Neural progenitor cell (in vitro differentiated cells): ENCODE measurements around the gene GRIK2. TPM values are rescaled to one million over a fixed set of nuclear protein-coding genes. Genes with fewer than 3 reads are reported as not detected.
A peak's percentile ranks its signal among the peaks of the same experiment; 100 is the strongest.

Experiments
- DNase-seq: peaks from one replicate; pipeline ENCODE4 v3.0.0-alpha.2; 2016; ENCODE audit warnings: low spot score
- H2AFZ ChIP-seq: fragments of 200-600 bp; sonication (generic); replicated peaks from 2 replicates; pipeline ENCODE4 v1.6.1; 2016; ENCODE audit warnings: antibody characterized with exemption
- H3F3A ChIP-seq: fragments of 200-600 bp; sonication (generic); 2 replicates; pipeline ENCODE4 v1.6.1; 2016; ENCODE audit warnings: antibody characterized with exemption, low read depth
- H3K27ac ChIP-seq: fragments of 200-600 bp; sonication (generic); 2 replicates; pipeline ENCODE4 v1.5.1; 2016; ENCODE audit warnings: mild to moderate bottlenecking
- H3K27me3 ChIP-seq: fragments of 200-600 bp; sonication (generic); 2 replicates; pipeline ENCODE4 v1.6.1; 2016; ENCODE audit warnings: mild to moderate bottlenecking, moderate library complexity
- H3K36me3 ChIP-seq: fragments of 200-600 bp; sonication (generic); 2 replicates; pipeline ENCODE4 v1.5.1; 2016
- H3K4me1 ChIP-seq: fragments of 200-600 bp; sonication (generic); 2 replicates; pipeline ENCODE4 v1.6.1; 2016; ENCODE audit warnings: mixed run types
- H3K4me2 ChIP-seq: fragments of 200-600 bp; sonication (generic); 2 replicates; pipeline ENCODE4 v1.6.1; 2016
- H3K4me3 ChIP-seq: fragments of 200-600 bp; sonication (generic); 2 replicates; pipeline ENCODE4 v1.5.1; 2016
- H3K79me2 ChIP-seq: fragments of 200-600 bp; sonication (generic); 2 replicates; pipeline ENCODE4 v1.6.1; 2016; ENCODE audit warnings: low read depth
- H3K9ac ChIP-seq: fragments of 200-600 bp; sonication (generic); 2 replicates; pipeline ENCODE4 v1.6.1; 2016
- H3K9me3 ChIP-seq: fragments of 200-600 bp; sonication (generic); 2 replicates; pipeline ENCODE4 v1.5.1; 2016; ENCODE audit warnings: low read depth
- H4K20me1 ChIP-seq: fragments of 200-600 bp; sonication (generic); 2 replicates; pipeline ENCODE4 v1.6.1; 2016; ENCODE audit warnings: low read depth
- H3K27ac Mint-ChIP-seq: 3 replicates; pipeline ENCODE4 v1.8.0; 2021; ENCODE audit warnings: mixed read lengths
- H3K27me3 Mint-ChIP-seq: 2 replicates; pipeline ENCODE4 v1.8.0; 2022; ENCODE audit warnings: low read depth, mild to moderate bottlenecking, inconsistent platforms, moderate library complexity, mixed read lengths; ENCODE audit not compliant: insufficient read depth
- H3K36me3 Mint-ChIP-seq: 3 replicates; pipeline ENCODE4 v1.8.0; 2021; ENCODE audit warnings: mixed read lengths
- H3K4me1 Mint-ChIP-seq: 3 replicates; pipeline ENCODE4 v1.8.0; 2021; ENCODE audit warnings: mixed read lengths
- H3K4me3 Mint-ChIP-seq: 3 replicates; pipeline ENCODE4 v1.8.0; 2021; ENCODE audit warnings: mild to moderate bottlenecking, moderate library complexity, mixed read lengths
- H3K9me3 Mint-ChIP-seq: 3 replicates; pipeline ENCODE4 v1.8.0; 2020; ENCODE audit warnings: mixed read lengths
- CTCF ChIP-seq: fragments of 200-600 bp; sonication (generic); IDR thresholded peaks from 2 replicates; pipeline ENCODE4 v1.5.1; 2017; ENCODE audit warnings: antibody characterized with exemption, mild to moderate bottlenecking
- EZH2 ChIP-seq: fragments of 200-600 bp; sonication (generic); IDR thresholded peaks from 2 replicates; pipeline ENCODE4 v1.6.1; 2017; ENCODE audit warnings: antibody characterized with exemption, mild to moderate bottlenecking, moderate library complexity
- EZH2phosphoT487 ChIP-seq: fragments of 200-600 bp; sonication (generic); IDR thresholded peaks from 2 replicates; pipeline ENCODE4 v1.6.1; 2017; ENCODE audit warnings: antibody characterized with exemption
- total RNA-seq: library from RNA; depleted of rRNA; stranded (reverse); fragments of >200 nt; gene quantifications from 2 replicates; pipeline ENCODE4 v1.2.3, GENCODE V29; 2015; ENCODE audit warnings: low replicate concordance

The GRIK2 gene
- total RNA-seq, 1 donor from 2014 or later: 0.88 TPM

DNA sequence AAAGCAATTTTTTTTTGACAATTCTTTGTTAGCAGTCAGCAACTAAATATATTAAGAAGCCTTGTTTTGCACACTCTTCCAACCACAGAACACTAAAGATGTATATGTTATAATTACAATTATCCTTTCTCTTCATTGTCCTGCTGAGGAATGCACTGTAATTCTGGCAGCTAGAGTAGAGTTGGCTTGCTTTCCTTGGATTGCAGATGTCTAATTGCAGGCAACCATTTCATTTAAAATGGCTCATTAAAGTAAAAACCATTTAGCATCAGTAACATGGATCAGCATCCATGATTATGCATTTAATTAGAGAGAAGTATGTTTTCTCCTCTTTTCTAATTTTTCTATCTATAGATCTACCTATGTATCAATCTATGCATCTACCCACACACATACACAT is 335.4 kb downstream of the GRIK2 start:
- H3F3A ChIP-seq: no peaks in the 10 kb centered on the region
- Mint-ChIP-seq H3K27me3 (no peaks in the 10 kb centered on the region), H3K4me1 (no peaks in the 10 kb centered on the region), H3K36me3 (no peaks in the 10 kb centered on the region), H3K27ac (no peak overlapping the region), H3K9me3 (no peaks in the 10 kb centered on the region), H3K4me3 (no peak overlapping the region)
- H3K79me2 ChIP-seq: no peaks in the 10 kb centered on the region
- H4K20me1 ChIP-seq: no peaks in the 10 kb centered on the region
- H3K4me3 ChIP-seq: no peak overlapping the region
- H3K36me3 ChIP-seq: no peaks in the 10 kb centered on the region
- DNase-seq: no peak
- no peaks in the 10 kb centered on the region for H3K27me3 ChIP-seq
- no peak overlapping the region for H2AFZ ChIP-seq
- TF ChIP-seq EZH2 (no peak), EZH2phosphoT487 (no peak), CTCF (no peak)
- no peak overlapping the region for H3K9ac ChIP-seq
- no peaks in the 10 kb centered on the region for H3K9me3 ChIP-seq
- H3K4me2 ChIP-seq: no peak overlapping the region
- peaks cover 18% of the 10 kb centered on the region for H3K4me1 ChIP-seq
- H3K27ac ChIP-seq: no peak overlapping the region

DNA sequence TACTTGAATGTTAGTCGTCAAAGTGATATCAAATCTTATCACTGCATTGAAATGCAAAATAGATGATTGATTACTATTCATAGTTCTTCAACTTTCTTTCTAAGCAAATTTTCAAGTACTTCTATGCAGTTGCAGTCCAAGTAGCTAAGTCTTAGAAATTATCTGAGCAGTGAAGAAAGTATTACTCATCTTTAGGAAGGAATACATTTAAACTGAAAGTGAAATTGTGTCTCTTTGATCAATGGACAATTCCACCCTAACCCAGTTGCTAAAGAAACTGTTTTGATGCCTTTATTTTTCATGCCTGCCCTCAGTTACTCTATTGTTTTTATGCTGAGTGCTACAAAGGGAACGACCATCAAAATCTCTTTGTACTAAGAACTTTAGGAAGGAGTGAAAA is 337.4 kb downstream of the GRIK2 start:
- no peaks in the 10 kb centered on the region for H3K9me3 ChIP-seq
- peak overlapping the region; percentile 76 for H2AFZ ChIP-seq
- no peak for TF ChIP-seq EZH2phosphoT487
- no peak for TF ChIP-seq CTCF
- TF ChIP-seq EZH2: no peak
- H3K36me3 Mint-ChIP-seq: no peaks in the 10 kb centered on the region
- H3K9me3 Mint-ChIP-seq: peaks cover 8% of the 10 kb centered on the region
- no peak overlapping the region for H3K27ac Mint-ChIP-seq
- no peak overlapping the region for H3K9ac ChIP-seq
- no peaks in the 10 kb centered on the region for H3K27me3 Mint-ChIP-seq
- H3K4me1 Mint-ChIP-seq: no peaks in the 10 kb centered on the region
- no peaks in the 10 kb centered on the region for H3K27me3 ChIP-seq
- no peaks in the 10 kb centered on the region for H3F3A ChIP-seq
- no peak for DNase-seq
- H3K4me3 Mint-ChIP-seq: no peak overlapping the region
- H4K20me1 ChIP-seq: no peaks in the 10 kb centered on the region
- no peaks in the 10 kb centered on the region for H3K36me3 ChIP-seq
- H3K4me1 ChIP-seq: peaks cover 18% of the 10 kb centered on the region
- H3K4me2 ChIP-seq: no peak overlapping the region
- no peak overlapping the region for H3K4me3 ChIP-seq
- H3K27ac ChIP-seq: no peak overlapping the region
- no peaks in the 10 kb centered on the region for H3K79me2 ChIP-seq

GRCh38 chr6:101733899-101734298 is 340.4 kb downstream of the GRIK2 start:
- no peak overlapping the region for H3K9ac ChIP-seq
- H3K9me3 ChIP-seq: peaks cover 6% of the 10 kb centered on the region
- Mint-ChIP-seq H3K27ac (no peak overlapping the region), H3K4me1 (no peaks in the 10 kb centered on the region), H3K36me3 (peaks cover 4% of the 10 kb centered on the region), H3K27me3 (peaks cover 2% of the 10 kb centered on the region), H3K4me3 (no peak overlapping the region), H3K9me3 (peaks cover 17% of the 10 kb centered on the region)
- H4K20me1 ChIP-seq: no peaks in the 10 kb centered on the region
- DNase-seq: no peak
- no peak overlapping the region for H3K4me3 ChIP-seq
- H2AFZ ChIP-seq: no peak overlapping the region
- no peaks in the 10 kb centered on the region for H3F3A ChIP-seq
- H3K27ac ChIP-seq: no peak overlapping the region
- no peaks in the 10 kb centered on the region for H3K27me3 ChIP-seq
- no peak for TF ChIP-seq CTCF
- TF ChIP-seq EZH2phosphoT487: no peak
- no peak for TF ChIP-seq EZH2
- no peaks in the 10 kb centered on the region for H3K36me3 ChIP-seq
- peaks cover 18% of the 10 kb centered on the region for H3K4me1 ChIP-seq
- no peaks in the 10 kb centered on the region for H3K79me2 ChIP-seq
- no peak overlapping the region for H3K4me2 ChIP-seq

- Mint-ChIP-seq H3K27me3 (peaks cover 2% of the 10 kb centered on the region), H3K4me3 (no peak overlapping the region), H3K27ac (no peak overlapping the region), H3K4me1 (peaks cover 12% of the 10 kb centered on the region), H3K36me3 (peaks cover 4% of the 10 kb centered on the region), H3K9me3 (peaks cover 17% of the 10 kb centered on the region)
- Histone ChIP-seq H4K20me1 (no peaks in the 10 kb centered on the region), H3K27me3 (no peaks in the 10 kb centered on the region), H3K9ac (no peak overlapping the region), H3K27ac (no peak overlapping the region), H3K4me2 (no peak overlapping the region), H3K79me2 (no peaks in the 10 kb centered on the region), H3F3A (no peaks in the 10 kb centered on the region), H3K9me3 (peaks cover 6% of the 10 kb centered on the region), H3K4me1 (peaks cover 20% of the 10 kb centered on the region), H3K36me3 (no peaks in the 10 kb centered on the region), H3K4me3 (no peak overlapping the region), H2AFZ (no peak overlapping the region)
- no peak for TF ChIP-seq CTCF
- no peak for TF ChIP-seq EZH2phosphoT487
- TF ChIP-seq EZH2: no peak
- DNase-seq: no peak
These were observed 345.0 kb downstream of the GRIK2 start for GRCh38 chr6:101738481-101738880.
